Muscle layer of duodenum (tissue), 2 donors: ENCODE measurements around the gene COL4A1.
A peak's percentile ranks its signal among the peaks of the same experiment; 100 is the strongest.

Source experiments
- H3K27ac ChIP-seq: one replicate; pipeline ENCODE4 v1.7.0; 2013; ENCODE audit warnings: mild to moderate bottlenecking, low read length
- H3K27me3 ChIP-seq: one replicate; pipeline ENCODE4 v1.7.0; 2013; ENCODE audit warnings: low read depth, mild to moderate bottlenecking, control low read depth, low read length
- H3K36me3 ChIP-seq, 2 donors: one replicate each; pipeline ENCODE4 v1.7.0; 2013; ENCODE audit warnings: low read length in 2 of 2, control low read depth in 1 of 2, mild to moderate bottlenecking in 1 of 2; ENCODE audit not compliant: insufficient read depth in 2 of 2, control insufficient read depth in 1 of 2
- H3K4me1 ChIP-seq, 2 donors: one replicate each; pipeline ENCODE4 v1.7.0; 2013; ENCODE audit warnings: low read length in 2 of 2, mild to moderate bottlenecking in 2 of 2, control low read depth in 1 of 2, moderate library complexity in 1 of 2; ENCODE audit not compliant: insufficient read depth in 2 of 2, control insufficient read depth in 1 of 2
- H3K4me3 ChIP-seq, 2 donors: one replicate each; pipeline ENCODE4 v1.7.0; 2013; ENCODE audit warnings: low read length in 2 of 2, low read depth in 1 of 2, mild to moderate bottlenecking in 1 of 2
- H3K9me3 ChIP-seq, 2 donors: one replicate each; pipeline ENCODE4 v1.7.0; 2013; ENCODE audit warnings: low read length in 2 of 2, control low read depth in 1 of 2, mild to moderate bottlenecking in 1 of 2; ENCODE audit not compliant: control insufficient read depth in 1 of 2
- donor health status: healthy.

COL4A1 gene

GRCh38 chr13:110218581-110219201 is 88.3 kb downstream of the COL4A1 start:
- no peak overlapping the region for H3K4me3 ChIP-seq
- H3K4me1 ChIP-seq, result peaks cover 22 to 49% of the 10 kb centered on the region in 2 donors
- no peaks in the 10 kb centered on the region for H3K9me3 ChIP-seq
- H3K36me3 ChIP-seq, result no peaks in the 10 kb centered on the region
- no peaks in the 10 kb centered on the region for H3K27me3 ChIP-seq
- no peak overlapping the region for H3K27ac ChIP-seq

- Histone ChIP-seq H3K36me3 (peaks cover 0 to 1% of the 10 kb centered on the region in 2 donors), H3K4me1 (peaks cover 22 to 49% of the 10 kb centered on the region in 2 donors), H3K9me3 (no peaks in the 10 kb centered on the region), H3K4me3 (no peak overlapping the region), H3K27me3 (no peaks in the 10 kb centered on the region), H3K27ac (no peak overlapping the region)
Observed at GRCh38 chr13:110217811-110218210, 89.1 kb downstream of the COL4A1 start.

GRCh38 chr13:110217085-110217484 is 89.9 kb downstream of the COL4A1 start:
- H3K4me3 ChIP-seq, result peak overlapping the region in 1 of 2 donors; percentile 3
- peaks cover 5 to 9% of the 10 kb centered on the region in 2 donors for H3K36me3 ChIP-seq
- H3K27me3 ChIP-seq, result no peaks in the 10 kb centered on the region
- H3K27ac ChIP-seq, result peak overlapping the region; percentile 79
- no peaks in the 10 kb centered on the region for H3K9me3 ChIP-seq
- H3K4me1 ChIP-seq, result peaks cover 22 to 49% of the 10 kb centered on the region in 2 donors

GRCh38 chr13:110216398-110217041 is 90.4 kb downstream of the COL4A1 start:
- no peaks in the 10 kb centered on the region for H3K27me3 ChIP-seq
- peak overlapping the region in 1 of 2 donors; percentile 3 for H3K4me3 ChIP-seq
- H3K36me3 ChIP-seq, result peaks cover 7 to 9% of the 10 kb centered on the region in 2 donors
- H3K27ac ChIP-seq, result peak overlapping the region; percentile 79
- no peaks in the 10 kb centered on the region for H3K9me3 ChIP-seq
- H3K4me1 ChIP-seq, result peaks cover 22 to 46% of the 10 kb centered on the region in 2 donors

GRCh38 chr13:110216006-110216397 is 91.0 kb downstream of the COL4A1 start:
- Histone ChIP-seq H3K36me3 (peaks cover 12 to 14% of the 10 kb centered on the region in 2 donors), H3K27ac (peak overlapping the region; percentile 79), H3K4me1 (peaks cover 22 to 46% of the 10 kb centered on the region in 2 donors), H3K4me3 (no peak overlapping the region), H3K9me3 (no peaks in the 10 kb centered on the region), H3K27me3 (no peaks in the 10 kb centered on the region)

- no peak overlapping the region for H3K4me3 ChIP-seq
- peak overlapping the region; percentile 79 for H3K27ac ChIP-seq
- H3K36me3 ChIP-seq, result peaks cover 14 to 18% of the 10 kb centered on the region in 2 donors
- no peaks in the 10 kb centered on the region for H3K27me3 ChIP-seq
- no peaks in the 10 kb centered on the region for H3K9me3 ChIP-seq
- H3K4me1 ChIP-seq, result peaks cover 22 to 43% of the 10 kb centered on the region in 2 donors
Observed at GRCh38 chr13:110215606-110216005, 91.4 kb downstream of the COL4A1 start.

GRCh38 chr13:110214637-110215036 is 92.3 kb downstream of the COL4A1 start:
- Histone ChIP-seq H3K27ac (no peak overlapping the region), H3K4me1 (peaks cover 22 to 43% of the 10 kb centered on the region in 2 donors), H3K36me3 (peaks cover 19 to 27% of the 10 kb centered on the region in 2 donors), H3K27me3 (no peaks in the 10 kb centered on the region), H3K4me3 (no peak overlapping the region), H3K9me3 (no peaks in the 10 kb centered on the region)

- Histone ChIP-seq H3K4me1 (peaks cover 22 to 38% of the 10 kb centered on the region in 2 donors), H3K4me3 (no peak overlapping the region), H3K27me3 (no peaks in the 10 kb centered on the region), H3K36me3 (peaks cover 26 to 34% of the 10 kb centered on the region in 2 donors), H3K27ac (no peak overlapping the region), H3K9me3 (no peaks in the 10 kb centered on the region)
Observed at GRCh38 chr13:110213461-110214074, 93.4 kb downstream of the COL4A1 start.

GRCh38 chr13:110212529-110212928 is 94.4 kb downstream of the COL4A1 start:
- Histone ChIP-seq H3K4me1 (peaks cover 20 to 29% of the 10 kb centered on the region in 2 donors), H3K36me3 (peaks cover 34 to 45% of the 10 kb centered on the region in 2 donors), H3K9me3 (no peaks in the 10 kb centered on the region), H3K4me3 (no peak overlapping the region), H3K27ac (no peak overlapping the region), H3K27me3 (no peaks in the 10 kb centered on the region)

GRCh38 chr13:110211735-110212134 is 95.2 kb downstream of the COL4A1 start:
- Histone ChIP-seq H3K36me3 (peaks cover 42 to 52% of the 10 kb centered on the region in 2 donors), H3K4me3 (no peak overlapping the region), H3K27ac (no peak overlapping the region), H3K27me3 (no peaks in the 10 kb centered on the region), H3K4me1 (peaks cover 12 to 21% of the 10 kb centered on the region in 2 donors), H3K9me3 (no peaks in the 10 kb centered on the region)

- Histone ChIP-seq H3K4me1 (peaks cover 5 to 14% of the 10 kb centered on the region in 2 donors), H3K27me3 (no peaks in the 10 kb centered on the region), H3K27ac (no peak overlapping the region), H3K36me3 (peaks cover 44 to 59% of the 10 kb centered on the region in 2 donors), H3K9me3 (no peaks in the 10 kb centered on the region), H3K4me3 (no peak overlapping the region)
Observed at GRCh38 chr13:110211046-110211445, 95.9 kb downstream of the COL4A1 start.
